GOT3 (cell line): Measurements from ENCODE around the gene BCKDK.

Source experiments
- DNase-seq: peaks from one replicate; lab custom pipeline; 2025; ENCODE audit warnings: mixed read lengths; lab: John Stamatoyannopoulos, UW

The BCKDK gene

DNA sequence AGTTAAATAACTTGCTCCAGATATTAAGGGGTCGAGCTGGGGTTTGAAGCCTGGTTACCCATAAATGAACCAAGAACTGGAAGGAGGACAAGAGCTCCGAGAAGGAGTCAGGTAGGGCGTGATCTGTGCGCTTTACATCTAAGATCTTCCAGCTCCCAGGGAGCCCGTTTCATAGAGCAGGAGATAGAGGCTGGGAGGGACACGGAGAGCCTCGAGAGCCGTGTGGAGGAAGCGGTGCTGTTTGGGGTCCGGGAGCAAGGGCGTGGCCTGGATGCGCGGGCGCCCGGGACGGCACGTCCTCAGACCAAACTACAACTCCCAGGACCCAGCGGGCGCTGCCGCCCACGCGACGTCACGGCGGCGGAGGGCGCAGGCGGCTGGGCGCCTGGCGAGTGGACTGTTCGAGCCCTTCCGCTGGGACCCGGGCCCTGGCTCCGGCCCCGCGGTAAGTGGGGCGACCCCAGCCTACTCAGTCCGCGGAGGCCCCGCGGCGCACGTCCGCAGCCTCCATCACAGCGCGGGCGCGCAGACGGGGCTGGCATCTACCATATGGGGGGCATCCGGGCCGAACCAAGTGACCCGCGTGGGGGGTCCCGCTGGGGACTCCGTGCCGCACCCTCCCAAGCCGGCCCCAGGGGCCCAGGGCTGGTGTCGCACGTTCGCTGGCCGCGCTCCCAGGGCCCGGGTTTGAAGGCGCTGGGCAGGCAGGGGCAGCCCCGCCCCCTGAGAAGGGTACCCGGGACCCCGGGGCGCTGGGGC lies at the start of gene BCKDK:
Gene BCKDK, plus strand, starts transcription at position 352 of the 759 bp plus-strand sequence. CDS start 838 bp downstream, outside the sequence.
- DNase-seq, result no peak

DNA sequence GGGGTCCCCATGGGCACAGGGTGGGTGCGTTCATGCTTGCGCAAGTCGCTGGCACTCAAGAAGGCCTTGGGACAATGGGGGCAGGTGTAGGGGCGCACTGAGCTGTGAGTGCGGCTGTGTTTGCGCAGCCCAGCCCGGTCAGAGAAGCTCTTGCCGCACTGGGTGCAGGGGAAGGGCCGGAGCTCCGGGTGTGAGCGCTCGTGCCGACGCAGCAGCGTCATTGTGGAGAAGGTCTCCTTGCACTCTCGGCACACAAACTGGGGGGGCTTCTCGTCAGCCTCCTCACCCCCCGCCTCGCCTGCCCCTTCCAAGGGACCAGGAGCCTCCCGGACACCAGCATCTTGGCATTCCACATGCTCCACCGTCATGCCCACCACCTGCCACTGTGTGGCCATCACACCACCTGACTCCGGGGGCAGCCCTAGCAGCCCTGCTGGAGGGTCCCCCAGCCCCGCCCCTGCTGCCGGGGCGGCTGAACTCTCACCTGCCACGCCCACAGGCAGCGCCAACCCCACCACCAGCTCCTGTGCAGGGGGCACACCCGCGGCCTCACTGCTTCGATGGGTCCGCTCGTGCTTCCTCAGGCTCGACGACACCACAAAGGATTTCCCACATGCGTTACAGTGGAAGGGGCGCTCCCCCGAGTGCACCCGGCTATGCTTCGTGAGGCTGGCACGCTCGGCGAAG lies 46.9 kb upstream of the BCKDK start:
- DNase-seq, result no peak

GRCh38 chr16:31061813-31062440 lies 46.3 kb upstream of the BCKDK start:
- DNase-seq, result no peak

GRCh38 chr16:31063495-31063842 lies 44.7 kb upstream of the BCKDK start:
- DNase-seq, result no peak

DNA sequence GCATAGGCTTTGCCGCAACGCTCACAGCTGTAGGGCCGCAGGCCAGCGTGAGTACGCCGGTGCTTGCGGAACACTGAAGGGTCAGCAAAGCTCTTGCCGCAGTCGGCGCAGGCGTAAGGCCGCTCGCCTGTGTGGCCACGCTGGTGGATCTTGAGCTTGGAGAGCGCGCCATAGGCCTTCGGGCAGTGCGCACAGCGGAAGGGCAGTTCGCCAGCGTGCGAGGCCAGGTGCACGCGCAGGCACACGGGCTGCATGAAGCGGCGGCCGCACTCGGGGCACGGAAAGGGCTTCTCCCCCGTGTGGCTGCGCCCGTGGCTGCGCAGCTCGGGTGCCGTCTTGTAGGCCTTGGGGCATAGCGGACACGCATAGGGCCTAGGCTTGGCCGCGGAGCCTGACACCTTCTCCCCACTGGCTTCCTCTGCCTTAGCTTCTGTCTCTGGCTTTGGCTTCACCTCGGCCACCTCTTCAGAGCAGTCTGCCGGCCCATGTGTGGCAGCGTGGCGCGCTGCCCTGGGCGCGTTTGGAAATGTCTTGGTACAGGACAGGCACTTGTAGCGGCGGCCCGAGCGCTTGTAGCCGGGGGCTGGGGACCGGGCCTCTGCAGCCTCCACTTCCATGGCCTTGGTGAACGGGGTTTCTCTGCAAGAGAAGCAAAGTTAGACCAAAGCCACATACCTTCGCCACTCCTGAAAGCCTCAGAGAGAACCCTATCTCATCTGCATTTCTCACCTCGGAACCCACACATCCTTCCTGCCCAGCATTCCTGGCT lies 44.2 kb upstream of the BCKDK start:
- DNase-seq, result no peak

GRCh38 chr16:31064882-31065461 lies 43.2 kb upstream of the BCKDK start:
- DNase-seq, result no peak

- DNase-seq, result no peak
Measured at GRCh38 chr16:31067342-31067741, 40.8 kb upstream of the BCKDK start.

DNA sequence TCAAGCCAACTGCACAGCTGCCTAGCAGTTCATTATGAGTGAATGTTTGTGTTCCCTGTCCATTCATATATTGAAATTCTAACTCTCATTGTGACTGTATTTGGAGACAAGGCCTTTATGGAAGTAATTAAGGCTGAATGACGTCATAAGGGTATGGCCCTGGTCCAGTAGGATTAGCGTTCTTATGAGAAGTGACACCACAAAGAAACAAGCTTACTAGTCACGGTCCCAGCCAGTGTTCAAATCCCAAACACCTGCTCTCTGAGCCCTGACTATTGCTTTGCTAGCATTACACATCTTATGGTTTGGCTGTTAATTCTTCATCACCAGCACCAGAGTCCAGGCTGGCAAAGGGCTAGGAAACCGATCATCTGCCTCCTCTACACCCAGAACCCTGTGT lies 36.3 kb upstream of the BCKDK start:
- no peak for DNase-seq

DNA sequence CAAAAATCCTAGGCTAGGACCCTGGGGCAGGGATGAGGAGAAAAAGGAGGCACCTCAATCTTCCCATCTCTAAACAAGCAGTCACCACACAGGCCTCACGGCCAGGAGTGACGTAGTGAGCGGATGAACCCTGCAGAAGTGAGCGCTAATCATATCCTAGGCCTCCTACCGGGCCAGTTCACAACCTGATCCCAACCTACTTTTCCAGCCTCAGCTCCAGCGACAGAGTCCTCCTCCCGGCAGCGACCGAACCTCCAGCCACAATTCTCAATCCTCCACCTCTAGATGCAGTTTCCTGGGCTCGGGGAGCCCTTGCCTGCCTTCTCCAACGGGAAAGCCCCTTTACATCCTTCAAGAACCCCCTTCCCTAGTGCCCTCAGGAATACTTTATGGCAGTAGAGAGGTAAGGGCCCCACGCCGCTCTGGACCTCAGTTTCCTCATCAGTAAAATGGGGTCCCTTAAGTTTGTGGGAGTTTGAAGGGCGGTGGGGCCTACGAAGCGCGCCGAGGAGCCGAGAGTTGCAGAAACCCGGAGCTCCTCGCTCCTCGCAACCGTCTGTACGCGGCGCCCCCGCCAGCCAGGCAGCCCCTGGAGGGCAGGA lies 35.5 kb upstream of the BCKDK start:
- no peak for DNase-seq

GRCh38 chr16:31073142-31073969 lies 34.8 kb upstream of the BCKDK start:
- DNase-seq, result peak; percentile 76

- DNase-seq, result peak; percentile 83
Measured at GRCh38 chr16:31073970-31074813, 34.0 kb upstream of the BCKDK start, which contains the start of the genes ZNF646 and ZNF668. ZNF646 (plus strand) TSS chr16:31074422; CDS start chr16:31076325, 1,903 bp downstream. ZNF668 (minus strand) TSS chr16:31074240; CDS start chr16:31064459, 9,781 bp downstream.

- no peak for DNase-seq
Measured at GRCh38 chr16:31074814-31075183, 33.4 kb upstream of the BCKDK start.

DNA sequence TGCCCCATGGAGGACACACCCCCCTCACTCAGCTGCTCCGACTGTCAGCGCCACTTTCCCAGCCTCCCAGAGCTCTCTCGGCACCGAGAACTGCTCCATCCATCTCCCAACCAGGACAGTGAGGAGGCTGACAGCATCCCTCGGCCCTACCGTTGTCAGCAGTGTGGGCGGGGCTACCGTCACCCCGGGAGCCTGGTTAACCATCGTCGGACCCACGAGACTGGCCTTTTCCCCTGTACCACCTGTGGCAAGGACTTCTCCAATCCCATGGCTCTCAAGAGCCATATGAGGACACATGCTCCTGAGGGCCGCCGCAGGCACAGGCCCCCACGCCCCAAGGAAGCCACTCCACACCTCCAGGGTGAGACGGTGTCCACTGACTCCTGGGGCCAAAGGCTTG lies 31.9 kb upstream of the BCKDK start:
- DNase-seq, result no peak

GRCh38 chr16:31077024-31077423 lies 31.2 kb upstream of the BCKDK start:
- no peak for DNase-seq

- DNase-seq, result no peak
Measured at GRCh38 chr16:31077592-31078396, 30.4 kb upstream of the BCKDK start.

GRCh38 chr16:31078597-31079341 lies 29.4 kb upstream of the BCKDK start:
- no peak for DNase-seq

- no peak for DNase-seq
Measured at GRCh38 chr16:31079342-31079944, 28.7 kb upstream of the BCKDK start.
